Nephron (organoid): ENCODE measurements around the gene GSG1L.
"Not testable (repeated sequence)": the region's sequence is repeated elsewhere in the genome, so short reads cannot be mapped to it uniquely, and the experiment has no call there.

Experiments used
- H3K27ac Mint-ChIP-seq, 3 experiments: 2 replicates each; pipeline ENCODE4 v1.8.0; 2020; ENCODE audit warnings: mixed read lengths in 3 of 3, mild to moderate bottlenecking in 2 of 3, moderate library complexity in 1 of 3
- H3K27me3 Mint-ChIP-seq: 2 replicates; pipeline ENCODE4 v1.8.0; 2021; ENCODE audit warnings: low read depth, mild to moderate bottlenecking, moderate library complexity, mixed read lengths
- H3K36me3 Mint-ChIP-seq: 2 replicates; pipeline ENCODE4 v1.8.0; 2020; ENCODE audit warnings: low read depth, mixed read lengths
- H3K4me1 Mint-ChIP-seq: 2 replicates; pipeline ENCODE4 v1.8.0; 2020; ENCODE audit warnings: mixed read lengths
- H3K4me3 Mint-ChIP-seq, 3 experiments: 2 replicates each; pipeline ENCODE4 v1.8.0; 2020; ENCODE audit warnings: mild to moderate bottlenecking in 3 of 3, mixed read lengths in 3 of 3, moderate library complexity in 2 of 3
- H3K9me3 Mint-ChIP-seq: 2 replicates; pipeline ENCODE4 v1.8.0; 2020; ENCODE audit warnings: mixed read lengths
- TF ChIP-seq, protein P1 (sequence below), 3 experiments: fragments of 200-600 bp; sonication (generic); IDR thresholded peaks; one replicate each; pipeline ENCODE4 v1.5.0; 2021; ENCODE audit warnings: antibody characterized with exemption in 3 of 3; ENCODE audit not compliant: unreplicated experiment in 3 of 3

GSG1L gene

DNA sequence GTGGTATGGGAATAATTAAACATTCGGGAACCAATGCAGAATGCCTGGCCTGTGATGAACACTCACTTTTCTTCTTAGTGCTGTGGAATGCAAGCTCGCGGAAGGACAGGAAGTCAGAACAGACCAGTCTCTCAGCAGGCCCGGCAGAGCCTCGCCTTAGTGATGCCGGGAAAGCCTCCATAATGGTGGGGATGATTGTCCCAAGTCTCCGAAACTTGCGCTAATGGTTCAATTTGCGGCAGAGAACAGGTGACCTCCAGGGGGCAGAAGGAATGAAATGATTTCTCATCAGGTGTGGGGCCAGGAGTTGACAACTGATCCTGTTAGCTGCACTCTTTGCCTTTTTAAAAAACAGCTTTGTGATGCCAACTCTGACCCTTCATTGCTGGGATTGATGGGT, 170.6 kb downstream of the GSG1L start:
- no peaks in the 10 kb centered on the region for H3K36me3 Mint-ChIP-seq
- H3K4me1 Mint-ChIP-seq, result no peaks in the 10 kb centered on the region
- H3K27ac Mint-ChIP-seq, result no peak overlapping the region
- H3K9me3 Mint-ChIP-seq, result peaks cover 7% of the 10 kb centered on the region
- peaks cover 25% of the 10 kb centered on the region for H3K27me3 Mint-ChIP-seq
- TF ChIP-seq, protein P1, sequence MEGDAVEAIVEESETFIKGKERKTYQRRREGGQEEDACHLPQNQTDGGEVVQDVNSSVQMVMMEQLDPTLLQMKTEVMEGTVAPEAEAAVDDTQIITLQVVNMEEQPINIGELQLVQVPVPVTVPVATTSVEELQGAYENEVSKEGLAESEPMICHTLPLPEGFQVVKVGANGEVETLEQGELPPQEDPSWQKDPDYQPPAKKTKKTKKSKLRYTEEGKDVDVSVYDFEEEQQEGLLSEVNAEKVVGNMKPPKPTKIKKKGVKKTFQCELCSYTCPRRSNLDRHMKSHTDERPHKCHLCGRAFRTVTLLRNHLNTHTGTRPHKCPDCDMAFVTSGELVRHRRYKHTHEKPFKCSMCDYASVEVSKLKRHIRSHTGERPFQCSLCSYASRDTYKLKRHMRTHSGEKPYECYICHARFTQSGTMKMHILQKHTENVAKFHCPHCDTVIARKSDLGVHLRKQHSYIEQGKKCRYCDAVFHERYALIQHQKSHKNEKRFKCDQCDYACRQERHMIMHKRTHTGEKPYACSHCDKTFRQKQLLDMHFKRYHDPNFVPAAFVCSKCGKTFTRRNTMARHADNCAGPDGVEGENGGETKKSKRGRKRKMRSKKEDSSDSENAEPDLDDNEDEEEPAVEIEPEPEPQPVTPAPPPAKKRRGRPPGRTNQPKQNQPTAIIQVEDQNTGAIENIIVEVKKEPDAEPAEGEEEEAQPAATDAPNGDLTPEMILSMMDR (IDR thresholded peaks at IDR 0.05; ENCODE audit: unreplicated experiment in 3 of 3), result no peak
- H3K4me3 Mint-ChIP-seq, result no peak overlapping the region

DNA sequence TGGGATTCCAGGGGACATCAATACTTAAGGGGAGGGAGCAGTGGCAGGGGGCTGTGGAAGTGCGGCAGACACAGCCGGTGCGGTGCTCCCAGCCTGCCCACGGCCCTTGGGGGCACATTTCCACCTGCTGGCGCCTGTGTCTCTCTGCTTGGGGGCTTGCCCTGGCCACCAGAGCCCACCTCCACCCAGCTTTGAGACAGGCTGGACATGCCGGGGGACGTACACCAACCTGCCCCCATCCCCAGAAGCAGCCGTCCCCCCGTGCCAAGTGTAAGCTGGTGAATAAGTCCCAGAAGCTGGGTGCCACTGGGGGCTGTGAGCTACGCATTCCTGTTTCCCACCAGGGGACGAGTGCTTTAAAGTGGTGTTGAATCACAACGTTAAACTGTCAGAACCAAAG, 172.6 kb downstream of the GSG1L start:
- no peaks in the 10 kb centered on the region for H3K4me1 Mint-ChIP-seq

DNA sequence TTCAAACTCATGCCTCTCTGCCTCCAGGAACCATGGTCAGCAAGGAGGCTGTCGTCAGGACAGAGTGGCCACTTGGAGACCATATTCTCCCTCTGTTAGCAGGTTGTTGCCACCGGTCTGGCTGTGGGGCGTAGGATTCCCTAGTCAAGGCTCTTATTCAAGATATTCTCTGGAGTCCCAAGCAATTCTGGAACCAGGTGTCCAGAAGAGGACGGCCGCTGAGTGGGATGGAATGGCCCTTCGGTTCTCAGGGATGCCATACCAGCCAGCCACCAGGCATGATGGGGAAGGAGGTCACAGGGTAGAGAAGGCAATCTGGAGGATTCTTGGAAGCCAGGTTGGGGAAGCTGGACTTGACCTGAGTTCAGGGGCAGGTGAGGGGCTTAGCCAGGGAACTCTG, 173.5 kb downstream of the GSG1L start:
- Mint-ChIP-seq H3K27me3 (peaks cover 28% of the 10 kb centered on the region), H3K4me3 (no peak overlapping the region), H3K27ac (no peak overlapping the region), H3K4me1 (no peaks in the 10 kb centered on the region), H3K9me3 (no peaks in the 10 kb centered on the region), H3K36me3 (no peaks in the 10 kb centered on the region)
- TF ChIP-seq, protein P1 (IDR thresholded peaks at IDR 0.05; ENCODE audit: unreplicated experiment in 3 of 3), result no peak

More for the DNA sequence above, 172.6 kb downstream of the GSG1L start:
- Mint-ChIP-seq H3K27ac (no peak overlapping the region), H3K27me3 (peaks cover 20% of the 10 kb centered on the region), H3K36me3 (no peaks in the 10 kb centered on the region), H3K4me3 (no peak overlapping the region), H3K9me3 (no peaks in the 10 kb centered on the region)
- TF ChIP-seq, protein P1 (IDR thresholded peaks at IDR 0.05; ENCODE audit: unreplicated experiment in 3 of 3), result no peak

DNA sequence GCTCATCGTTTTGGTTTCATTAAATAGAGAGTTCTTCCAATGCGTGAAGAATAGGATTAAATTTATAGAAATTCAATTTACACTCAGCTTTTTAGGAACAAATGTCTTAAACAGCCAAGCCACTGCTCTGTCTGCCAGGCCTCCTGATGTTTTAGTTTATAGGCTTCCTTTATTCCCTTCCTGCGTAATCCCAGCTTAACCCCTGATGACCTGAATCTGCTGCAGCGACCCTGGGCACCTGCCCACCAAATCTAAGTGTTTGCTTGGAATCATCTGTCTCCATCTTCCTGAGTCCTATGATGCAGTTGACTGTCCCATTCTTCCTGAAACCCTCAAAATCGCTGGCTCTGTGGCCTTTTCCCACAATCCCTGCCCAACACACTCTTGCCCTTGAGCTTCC, 179.9 kb downstream of the GSG1L start:
- Mint-ChIP-seq H3K27ac (no peak overlapping the region), H3K27me3 (peaks cover 9% of the 10 kb centered on the region), H3K9me3 (peaks cover 4% of the 10 kb centered on the region), H3K36me3 (no peaks in the 10 kb centered on the region), H3K4me1 (no peaks in the 10 kb centered on the region), H3K4me3 (no peak overlapping the region)
- TF ChIP-seq, protein P1 (IDR thresholded peaks at IDR 0.05; ENCODE audit: unreplicated experiment in 3 of 3), result no peak

DNA sequence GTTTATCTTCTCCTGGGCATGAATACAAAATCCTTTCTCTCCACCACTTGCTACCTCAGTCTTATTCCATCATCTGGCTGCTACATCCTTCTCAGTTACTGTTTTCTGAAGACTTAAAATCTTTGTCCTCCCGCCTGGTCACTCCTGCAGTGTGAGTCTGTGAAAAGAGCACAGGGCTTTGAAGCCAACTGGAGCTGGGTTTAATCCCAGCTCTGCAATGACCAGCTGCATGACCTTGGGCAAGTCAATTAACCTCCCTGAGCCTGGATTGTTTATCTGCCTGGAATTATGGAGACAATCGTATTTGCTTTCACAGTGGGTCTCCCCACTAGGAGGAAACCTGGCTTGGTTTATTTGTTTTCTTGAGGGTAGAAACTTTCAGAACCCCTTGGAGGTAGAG, 183.2 kb downstream of the GSG1L start:
- Mint-ChIP-seq H3K36me3 (no peaks in the 10 kb centered on the region), H3K27ac (no peak overlapping the region), H3K9me3 (peaks cover 14% of the 10 kb centered on the region), H3K27me3 (peaks cover 6% of the 10 kb centered on the region), H3K4me3 (no peak overlapping the region), H3K4me1 (no peaks in the 10 kb centered on the region)
- TF ChIP-seq, protein P1 (IDR thresholded peaks at IDR 0.05; ENCODE audit: unreplicated experiment in 3 of 3), result no peak

DNA sequence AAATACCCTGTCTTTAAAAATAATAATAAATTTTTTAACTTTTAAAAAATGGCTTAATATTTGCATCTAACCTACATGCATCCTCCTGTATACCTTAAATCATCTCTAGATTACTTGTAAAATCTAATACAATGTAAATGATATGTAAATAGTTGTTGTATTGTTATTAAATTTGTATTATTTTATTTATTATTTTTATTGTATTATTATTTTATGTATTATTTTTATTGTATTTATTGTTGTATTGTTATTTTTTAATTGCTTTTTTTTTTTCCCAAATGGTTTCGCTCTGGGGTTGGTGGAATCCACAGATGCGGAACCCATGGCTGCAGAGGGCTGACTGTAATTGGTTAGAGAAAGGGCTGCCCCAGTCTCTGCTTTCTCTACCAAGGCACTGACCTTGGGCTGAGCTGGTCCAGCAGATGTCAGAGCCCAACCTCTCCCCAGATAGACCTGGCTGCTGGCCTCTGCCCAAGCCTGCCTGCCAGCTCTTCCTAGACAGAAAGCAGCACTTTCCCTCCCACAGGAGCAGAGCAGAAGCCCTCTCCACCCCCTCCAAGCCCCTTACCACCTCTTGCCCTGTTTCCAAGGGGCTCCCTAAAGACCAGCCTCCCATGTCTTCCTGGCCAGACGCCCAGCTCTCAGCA, 183.8 kb downstream of the GSG1L start:
- H3K27me3 Mint-ChIP-seq, result peaks cover 4% of the 10 kb centered on the region
- H3K4me1 Mint-ChIP-seq, result no peaks in the 10 kb centered on the region
- H3K9me3 Mint-ChIP-seq, result peaks cover 18% of the 10 kb centered on the region
- H3K27ac Mint-ChIP-seq, result no peak overlapping the region
- TF ChIP-seq, protein P1 (IDR thresholded peaks at IDR 0.05; ENCODE audit: unreplicated experiment in 3 of 3), result no peak
- no peaks in the 10 kb centered on the region for H3K36me3 Mint-ChIP-seq
- no peak overlapping the region for H3K4me3 Mint-ChIP-seq

DNA sequence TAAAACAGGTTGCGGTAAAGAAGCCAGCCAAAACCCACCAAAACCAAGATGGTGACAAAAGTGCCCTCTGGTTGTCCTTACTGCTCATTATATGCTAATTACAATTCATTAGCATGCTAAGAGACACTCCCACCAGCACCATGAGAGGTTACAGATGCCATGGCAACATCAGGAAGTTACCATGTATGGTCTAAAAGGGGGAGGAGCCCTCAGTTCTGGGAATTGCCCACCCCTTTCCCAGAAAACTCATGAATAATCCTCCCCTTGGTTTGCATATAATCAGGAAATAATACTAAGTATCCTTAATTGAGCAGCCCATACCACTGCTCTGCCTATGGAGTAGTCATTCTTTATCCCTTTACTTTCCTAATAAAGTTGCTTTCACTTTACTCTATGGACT, 190.9 kb downstream of the GSG1L start:
- H3K4me3 Mint-ChIP-seq, H3K36me3 Mint-ChIP-seq, H3K4me1 Mint-ChIP-seq, H3K27me3 Mint-ChIP-seq, H3K27ac Mint-ChIP-seq: not testable (repeated sequence)
- peaks cover 32% of the 10 kb centered on the region for H3K9me3 Mint-ChIP-seq
